Right cardiac atrium (tissue), 5 donors: Measurements from ENCODE around the gene KLF13. TPM values are rescaled to one million over a fixed set of nuclear protein-coding genes. Genes with fewer than 3 reads are reported as not detected.

Experiments used
- ATAC-seq, 2 donors: fragments of 200-7000 bp; cut with Tn5 transposase; one replicate each; pipeline versions ENCODE4 v1.8.0 to v1.9.1; 2020; ENCODE audit warnings: moderate library complexity in 2 of 2, mild to moderate bottlenecking in 1 of 2
- DNase-seq, 3 donors: peaks; one replicate each; pipeline ENCODE4 v3.0.0-alpha.2; 2020
- H3K27ac ChIP-seq: one replicate; pipeline ENCODE4 v1.5.1; 2013; ENCODE audit warnings: mild to moderate bottlenecking, low read length, control low read depth, moderate library complexity
- H3K27me3 ChIP-seq: one replicate; pipeline ENCODE4 v1.6.1; 2013; ENCODE audit not compliant: control insufficient read depth, insufficient read depth
- H3K4me1 ChIP-seq: one replicate; pipeline ENCODE4 v1.6.1; 2013; ENCODE audit warnings: low read length; ENCODE audit not compliant: control insufficient read depth, insufficient read depth
- H3K4me3 ChIP-seq: one replicate; pipeline ENCODE4 v1.5.1; 2013; ENCODE audit warnings: low read length, control low read depth
- H3K9me3 ChIP-seq: one replicate; pipeline ENCODE4 v1.6.1; 2013; ENCODE audit warnings: low read length; ENCODE audit not compliant: control insufficient read depth
- WGBS: extraction: QIAGEN DNeasy Blood & Tissue Kit; methylation state at CpG from one replicate; pipeline ENCODE4 v1.1.7; 2013; 5-methylcytosine and 5-hydroxymethylcytosine counted together
- intact Hi-C, 4 donors: fragments of 100-400 bp; cut with DNase I; formaldehyde crosslinking; loops; one replicate each; pipeline versions ENCODE4 v1.11.0 to v1.14.0; 2022 to 2023
- polyA plus RNA-seq: library from polyadenylated mRNA; stranded (reverse); fragments of 200-250 nt; gene quantifications from one replicate; pipeline ENCODE4 v1.2.3, GENCODE V29; 2013
- total RNA-seq, 4 donors: library from RNA; stranded (reverse); fragmentation: NEBNext Ultra II Directional; extraction: Animal tissue kit (Norgen Biotek cat#: 25700); gene quantifications; one replicate each; pipeline ENCODE4 v1.2.1, GENCODE V29; 2021
- donor health status: healthy with polysubstance abuse.
- donor health status: DM: no; HTN: yes; CAD: no.
- donor health status: DM: no; HTN: no; CAD: no.
- donor health status: DM: no; HTN: yes; CAD: no; lungs with severe emphysema.
- donor health status: DM: yes; HTN: yes; CAD: no.

Gene KLF13
- total and polyA plus RNA-seq, 5 donors: 42.3 to 108 (median 75.6) TPM

DNA sequence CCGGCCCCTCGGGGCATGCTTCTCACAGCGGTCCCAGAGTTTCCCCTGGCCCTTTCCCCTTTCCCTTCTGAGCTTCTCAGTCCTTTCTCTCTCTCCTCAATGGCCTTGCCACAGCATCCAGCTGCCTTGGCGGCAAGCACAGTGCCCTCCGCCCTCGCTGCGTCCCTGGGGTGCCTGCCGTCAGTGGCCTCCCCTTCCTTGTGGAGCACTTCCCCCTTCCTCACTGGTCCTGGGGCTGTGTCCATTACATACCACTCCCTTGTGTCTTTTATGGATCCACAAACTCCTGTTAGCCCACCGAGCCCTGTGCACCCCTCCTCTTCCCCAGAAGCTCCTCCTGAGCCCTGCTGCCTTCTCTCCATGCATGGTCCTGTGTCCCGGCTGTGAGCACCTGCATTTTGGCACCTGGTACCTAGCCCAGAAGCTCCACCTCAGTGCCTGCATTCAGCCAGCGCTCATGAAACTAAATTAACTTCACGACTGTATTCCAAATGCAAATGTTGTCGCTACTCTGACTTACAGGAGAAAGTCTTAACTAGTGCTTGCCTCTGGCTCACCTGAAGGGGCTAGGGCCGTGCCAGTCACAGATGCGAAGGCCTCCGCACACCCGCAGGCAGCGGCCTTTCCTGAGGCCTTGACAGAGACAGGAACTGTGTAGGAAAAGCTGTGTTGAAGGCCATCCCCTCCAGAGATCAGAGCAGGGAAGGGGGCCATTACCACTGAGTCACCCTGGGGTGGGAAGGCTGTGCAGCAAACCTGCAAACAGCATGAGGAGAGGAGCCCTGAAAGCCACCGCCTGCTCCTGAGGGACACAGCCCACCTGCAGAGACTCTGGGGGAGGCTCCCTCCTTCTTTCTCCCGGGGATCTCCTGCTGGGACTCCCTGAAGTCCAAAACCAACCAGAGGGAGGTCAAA, 19.1 kb upstream of the KLF13 start:
- Histone ChIP-seq H3K4me1 (no peaks in the 10 kb centered on the region), H3K27ac (no peak overlapping the region), H3K9me3 (no peaks in the 10 kb centered on the region), H3K4me3 (no peak overlapping the region), H3K27me3 (no peaks in the 10 kb centered on the region)
- WGBS: 85% methylated on average over 20 of the region's 20 CpGs
- ATAC-seq (no peak), DNase-seq (no peak)
- intact Hi-C loops: no loop called here

DNA sequence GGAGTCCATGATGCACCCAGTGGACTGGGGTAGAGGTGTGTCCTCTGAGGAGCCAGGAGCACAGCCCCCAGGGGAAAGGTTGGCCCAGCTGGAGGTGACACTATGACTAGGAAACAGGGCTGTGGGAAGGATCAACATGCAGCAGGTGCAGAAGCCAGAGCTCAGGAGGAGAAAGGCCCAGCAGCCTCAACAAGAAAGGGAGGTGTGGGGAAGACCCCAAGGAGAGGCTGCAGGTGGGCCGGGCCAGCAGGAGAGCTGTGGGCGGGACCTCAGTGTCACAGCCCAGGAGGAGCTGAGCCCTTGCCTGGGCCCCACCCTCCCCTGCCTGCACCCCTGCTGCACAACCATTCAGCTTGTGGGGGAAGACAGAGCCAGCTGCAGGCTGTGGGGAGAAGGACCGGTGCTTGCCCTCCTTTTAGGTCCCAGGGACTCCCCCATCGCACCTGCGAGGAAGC, 18.4 kb upstream of the KLF13 start:
- no peaks in the 10 kb centered on the region for H3K4me1 ChIP-seq
- H3K27me3 ChIP-seq: no peaks in the 10 kb centered on the region
- intact Hi-C loops: no loop called here
- no peak for DNase-seq
- ATAC-seq: no peak
- H3K4me3 ChIP-seq: no peak overlapping the region
- 79% methylated on average over 5 of the region's 5 CpGs for WGBS
- no peak overlapping the region for H3K27ac ChIP-seq
- no peaks in the 10 kb centered on the region for H3K9me3 ChIP-seq

GRCh38 chr15:31309893-31310606, 16.6 kb upstream of the KLF13 start:
- intact Hi-C loops: no loop called here
- Histone ChIP-seq H3K9me3 (no peaks in the 10 kb centered on the region), H3K27ac (no peak overlapping the region), H3K4me1 (no peaks in the 10 kb centered on the region), H3K4me3 (no peak overlapping the region), H3K27me3 (no peaks in the 10 kb centered on the region)
- no peak for DNase-seq
- no peak for ATAC-seq
- WGBS: 72% methylated on average over 9 of the region's 9 CpGs

DNA sequence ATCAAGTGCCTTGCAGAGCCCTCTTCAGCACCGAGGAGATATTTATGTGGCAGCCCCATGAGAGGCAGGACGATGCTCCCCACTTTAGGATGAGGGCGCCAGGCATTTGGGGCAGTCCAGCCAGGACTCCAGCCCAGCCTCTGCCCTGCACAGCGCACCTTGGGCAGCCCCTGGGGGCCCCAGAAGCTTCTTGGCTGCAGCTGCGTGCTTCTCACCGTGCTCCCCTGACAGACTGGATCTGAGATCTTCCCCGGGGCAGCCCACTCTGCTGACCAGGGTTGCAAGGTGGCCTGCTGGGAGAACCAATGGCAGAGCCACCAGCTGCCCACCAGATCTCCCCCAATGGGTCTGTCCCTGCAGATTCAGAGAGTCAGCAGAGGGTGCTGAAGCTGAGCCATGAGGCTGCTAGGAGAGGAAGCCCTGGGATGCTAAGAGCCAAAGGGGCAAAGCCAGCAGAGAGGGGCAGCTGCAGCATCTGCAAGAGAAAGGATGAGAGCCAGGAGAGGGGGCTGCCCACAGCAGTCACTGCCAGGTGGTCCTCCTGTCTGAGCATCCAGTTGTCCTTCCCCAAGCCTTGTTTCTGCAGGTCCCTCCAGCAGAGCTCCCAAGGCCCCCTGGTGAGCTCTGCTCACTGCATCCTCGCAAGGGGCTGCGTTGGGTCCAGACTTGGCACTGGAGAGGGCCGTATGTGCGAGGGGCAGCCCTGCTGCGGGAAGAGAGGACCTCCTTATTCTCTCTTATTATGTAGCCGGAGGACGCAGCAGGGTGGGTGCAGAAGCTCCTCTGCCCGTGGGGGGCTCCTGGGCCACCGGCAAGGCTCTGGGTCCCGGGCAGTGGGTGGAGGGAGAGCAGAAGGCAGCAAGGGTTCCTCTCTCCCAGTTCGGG, 14.7 kb upstream of the KLF13 start:
- no peak overlapping the region for H3K4me3 ChIP-seq
- H3K27me3 ChIP-seq: no peaks in the 10 kb centered on the region
- H3K9me3 ChIP-seq: no peaks in the 10 kb centered on the region
- ATAC-seq: no peak
- intact Hi-C loops: no loop called here
- H3K4me1 ChIP-seq: no peaks in the 10 kb centered on the region
- 85% methylated on average over 18 of the region's 18 CpGs for WGBS
- no peak overlapping the region for H3K27ac ChIP-seq
- DNase-seq: peak in 1 of 3 donors; percentile 29

DNA sequence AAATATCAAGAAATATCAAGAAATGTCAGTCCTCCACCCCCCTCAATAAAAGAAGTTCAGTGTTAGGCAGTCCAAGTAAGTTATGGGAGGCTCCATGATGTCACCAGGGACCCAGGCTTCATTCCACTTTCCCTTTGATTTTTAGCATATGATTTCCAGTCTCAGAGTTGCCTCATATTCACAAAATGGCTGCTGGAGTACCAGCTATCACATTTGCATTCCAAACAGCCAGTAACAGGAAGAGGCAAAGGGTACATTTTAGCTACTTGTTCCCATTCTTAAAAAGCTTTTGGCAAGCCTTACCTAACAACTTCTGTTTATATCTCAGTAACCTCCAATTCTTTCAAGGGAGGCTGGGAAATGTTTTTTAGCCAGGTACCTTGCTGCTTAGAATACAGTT, 13.4 kb upstream of the KLF13 start:
- H3K9me3 ChIP-seq: no peaks in the 10 kb centered on the region
- no peaks in the 10 kb centered on the region for H3K27me3 ChIP-seq
- ATAC-seq: no peak
- H3K4me1 ChIP-seq: no peaks in the 10 kb centered on the region
- intact Hi-C loops: no loop called here
- no peak for DNase-seq
- H3K4me3 ChIP-seq: no peak overlapping the region
- H3K27ac ChIP-seq: no peak overlapping the region

GRCh38 chr15:31314380-31314779, 12.3 kb upstream of the KLF13 start:
- Histone ChIP-seq H3K9me3 (no peaks in the 10 kb centered on the region), H3K4me1 (no peaks in the 10 kb centered on the region), H3K27me3 (no peaks in the 10 kb centered on the region), H3K27ac (no peak overlapping the region), H3K4me3 (no peak overlapping the region)
- ATAC-seq (no peak), DNase-seq (no peak)
- intact Hi-C loops: no loop called here
- WGBS: 92% methylated on average over 12 of the region's 12 CpGs

DNA sequence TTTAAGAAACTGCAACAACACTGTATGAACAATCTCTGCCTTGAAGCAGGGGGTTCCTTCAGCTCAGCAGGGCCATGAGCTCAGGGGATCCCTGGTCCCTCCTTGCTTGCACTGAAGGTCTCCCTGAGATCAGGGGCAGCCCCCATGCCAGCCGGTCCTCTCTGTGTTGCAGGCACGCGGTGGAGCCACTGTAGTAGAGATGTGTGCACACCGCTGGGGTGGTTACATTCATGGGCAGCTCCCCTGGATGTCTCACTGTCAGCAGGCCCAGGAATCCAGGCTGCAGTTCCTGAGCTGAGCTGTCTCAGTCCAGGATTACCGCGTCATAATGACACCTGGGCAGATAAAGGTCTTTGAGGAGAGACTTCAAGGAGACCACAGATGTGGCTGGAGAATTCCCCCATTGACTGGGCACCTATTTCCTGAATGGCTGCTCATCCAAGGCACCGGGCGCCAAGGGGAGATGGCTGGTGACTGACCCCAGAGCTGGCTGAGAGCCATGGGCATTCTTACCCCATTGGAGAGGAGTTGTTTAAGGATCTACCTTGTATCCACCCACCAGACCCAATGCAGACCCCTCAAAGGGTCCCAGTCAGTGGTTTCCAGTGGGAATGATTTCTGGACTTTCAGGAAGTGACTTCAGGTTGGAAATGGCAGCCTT, 10.4 kb upstream of the KLF13 start:
- WGBS: 83% methylated on average over 8 of the region's 8 CpGs
- no peak for ATAC-seq

GRCh38 chr15:31317017-31317416, 9.6 kb upstream of the KLF13 start:
- DNase-seq (no peak), ATAC-seq (no peak)
- Histone ChIP-seq H3K27me3 (no peaks in the 10 kb centered on the region), H3K27ac (no peak overlapping the region), H3K4me1 (no peaks in the 10 kb centered on the region), H3K9me3 (no peaks in the 10 kb centered on the region), H3K4me3 (no peak overlapping the region)
- WGBS: 91% methylated on average over 3 of the region's 3 CpGs
- intact Hi-C loops: no loop called here

More for the DNA sequence above, 10.4 kb upstream of the KLF13 start:
- intact Hi-C loops: no loop called here
- no peak overlapping the region for H3K27ac ChIP-seq
- H3K9me3 ChIP-seq: no peaks in the 10 kb centered on the region
- no peak overlapping the region for H3K4me3 ChIP-seq
- no peaks in the 10 kb centered on the region for H3K4me1 ChIP-seq
- no peaks in the 10 kb centered on the region for H3K27me3 ChIP-seq
- DNase-seq: peak in 1 of 3 donors; percentile 45

- DNase-seq (no peak), ATAC-seq (no peak)
- Histone ChIP-seq H3K9me3 (no peaks in the 10 kb centered on the region), H3K4me1 (no peaks in the 10 kb centered on the region), H3K27me3 (no peaks in the 10 kb centered on the region), H3K4me3 (no peak overlapping the region), H3K27ac (no peak overlapping the region)
- intact Hi-C loops: no loop called here
- WGBS: 78% methylated on average over 21 of the region's 21 CpGs
Observed at GRCh38 chr15:31317421-31318327, 9.0 kb upstream of the KLF13 start.

DNA sequence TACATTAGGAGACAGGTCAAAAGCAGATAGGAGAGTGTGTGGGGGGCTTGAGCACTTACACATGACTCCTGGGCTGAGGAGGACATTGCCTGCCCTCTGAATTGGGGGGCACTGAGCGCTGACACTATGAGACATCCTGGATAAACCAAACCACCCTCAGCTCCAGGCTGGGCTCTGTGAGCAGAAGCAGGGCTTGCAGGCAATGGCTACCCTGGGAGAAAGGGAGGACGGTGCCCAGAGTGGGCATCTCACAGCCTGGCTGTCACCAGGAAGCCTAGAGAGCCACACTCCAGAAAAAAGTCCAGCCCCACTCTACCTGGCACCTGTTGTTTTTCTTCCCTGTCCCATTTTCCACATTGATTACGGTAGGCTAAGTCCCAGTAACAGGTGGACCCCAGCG, 8.2 kb upstream of the KLF13 start:
- no peaks in the 10 kb centered on the region for H3K9me3 ChIP-seq
- ATAC-seq (no peak), DNase-seq (peak in 1 of 3 donors; percentile 18)
- H3K4me3 ChIP-seq: no peak overlapping the region
- intact Hi-C loops: no loop called here
- no peak overlapping the region for H3K27ac ChIP-seq
- WGBS: 94% methylated on average over 4 of the region's 4 CpGs
- H3K4me1 ChIP-seq: no peaks in the 10 kb centered on the region
- no peaks in the 10 kb centered on the region for H3K27me3 ChIP-seq
